22Rv1 (cell line): Measurements from ENCODE around the gene SCG5.

Experiments used
- ZFX ChIP-seq: fragments of 450-650 bp; IDR thresholded peaks from 2 replicates; pipeline ENCODE4 v1.6.1; 2017; ENCODE audit warnings: antibody characterized with exemption, borderline replicate concordance
- TF ChIP-seq, protein P1 (sequence below): fragments of 450-650 bp; IDR thresholded peaks from 2 replicates; pipeline ENCODE4 v1.5.1; 2017; ENCODE audit warnings: mild to moderate bottlenecking

DNA sequence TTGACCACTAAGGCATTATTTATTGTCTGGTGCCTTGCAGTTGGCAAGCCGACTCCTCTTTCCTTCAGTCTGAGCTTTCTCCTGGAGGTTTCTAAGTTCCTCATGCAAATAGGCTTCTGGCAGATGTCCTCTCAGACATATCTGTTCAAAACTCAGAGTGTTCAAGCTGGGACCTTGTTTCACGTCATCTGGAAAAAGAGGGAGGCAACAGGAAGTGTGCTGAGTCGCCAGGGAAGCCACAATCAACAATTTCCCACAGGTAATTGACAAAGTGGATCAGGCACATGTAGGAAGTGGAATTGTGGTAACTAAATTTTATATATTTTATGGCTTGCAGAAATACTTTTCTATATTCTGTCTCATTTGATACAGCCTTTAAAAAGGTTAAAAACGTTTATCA lies 14.6 kb downstream of the SCG5 start:
- TF ChIP-seq, protein P1, sequence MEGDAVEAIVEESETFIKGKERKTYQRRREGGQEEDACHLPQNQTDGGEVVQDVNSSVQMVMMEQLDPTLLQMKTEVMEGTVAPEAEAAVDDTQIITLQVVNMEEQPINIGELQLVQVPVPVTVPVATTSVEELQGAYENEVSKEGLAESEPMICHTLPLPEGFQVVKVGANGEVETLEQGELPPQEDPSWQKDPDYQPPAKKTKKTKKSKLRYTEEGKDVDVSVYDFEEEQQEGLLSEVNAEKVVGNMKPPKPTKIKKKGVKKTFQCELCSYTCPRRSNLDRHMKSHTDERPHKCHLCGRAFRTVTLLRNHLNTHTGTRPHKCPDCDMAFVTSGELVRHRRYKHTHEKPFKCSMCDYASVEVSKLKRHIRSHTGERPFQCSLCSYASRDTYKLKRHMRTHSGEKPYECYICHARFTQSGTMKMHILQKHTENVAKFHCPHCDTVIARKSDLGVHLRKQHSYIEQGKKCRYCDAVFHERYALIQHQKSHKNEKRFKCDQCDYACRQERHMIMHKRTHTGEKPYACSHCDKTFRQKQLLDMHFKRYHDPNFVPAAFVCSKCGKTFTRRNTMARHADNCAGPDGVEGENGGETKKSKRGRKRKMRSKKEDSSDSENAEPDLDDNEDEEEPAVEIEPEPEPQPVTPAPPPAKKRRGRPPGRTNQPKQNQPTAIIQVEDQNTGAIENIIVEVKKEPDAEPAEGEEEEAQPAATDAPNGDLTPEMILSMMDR, result no peak
- TF ChIP-seq ZFX, result no peak
